GM18511 (cell line): ENCODE measurements around the gene DOCK6.

Source experiments
- ATAC-seq: cut with Tn5 transposase; IDR thresholded peaks from one replicate; pipeline ENCODE4 v1.9.1; 2021; ENCODE audit warnings: mild to moderate bottlenecking, moderate library complexity; ENCODE audit not compliant: unreplicated experiment

Gene DOCK6

DNA sequence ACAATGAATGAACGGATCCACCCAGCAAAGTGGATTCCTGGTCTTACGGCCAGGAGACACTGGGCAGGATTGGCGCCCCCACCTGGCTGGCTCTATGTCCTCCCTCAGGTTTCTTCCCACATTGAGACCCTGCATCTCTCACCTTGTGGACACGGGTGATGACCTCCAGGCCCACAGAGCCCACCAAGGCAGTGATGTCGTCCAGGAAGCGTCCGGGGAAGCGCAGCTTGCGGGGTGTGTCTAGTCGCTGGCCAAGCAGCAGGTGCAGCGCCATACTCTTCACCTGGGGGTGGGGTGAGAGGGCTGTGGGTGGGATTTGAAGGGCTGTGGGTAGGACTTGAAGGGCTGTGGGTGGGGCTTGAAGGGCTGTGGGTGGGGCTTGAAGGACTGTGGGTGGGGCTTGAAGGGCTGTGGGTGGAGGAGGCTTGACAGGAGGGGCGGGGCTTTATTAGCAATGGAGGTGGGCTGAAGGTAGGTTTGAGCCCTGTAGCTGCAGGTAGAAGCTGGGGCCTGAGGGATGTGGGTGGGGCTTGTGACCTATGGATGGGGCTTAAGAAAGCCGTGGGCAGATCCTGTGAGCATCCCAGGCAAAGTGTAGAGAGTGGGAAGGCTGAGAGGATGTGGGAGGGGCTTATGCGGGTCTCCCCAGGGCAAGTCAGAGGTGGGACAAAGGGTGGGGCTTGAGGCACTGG is 35.0 kb downstream of the DOCK6 start:
- no peak for ATAC-seq

GRCh38 chr19:11226716-11227166 is 35.6 kb downstream of the DOCK6 start:
- no peak for ATAC-seq

DNA sequence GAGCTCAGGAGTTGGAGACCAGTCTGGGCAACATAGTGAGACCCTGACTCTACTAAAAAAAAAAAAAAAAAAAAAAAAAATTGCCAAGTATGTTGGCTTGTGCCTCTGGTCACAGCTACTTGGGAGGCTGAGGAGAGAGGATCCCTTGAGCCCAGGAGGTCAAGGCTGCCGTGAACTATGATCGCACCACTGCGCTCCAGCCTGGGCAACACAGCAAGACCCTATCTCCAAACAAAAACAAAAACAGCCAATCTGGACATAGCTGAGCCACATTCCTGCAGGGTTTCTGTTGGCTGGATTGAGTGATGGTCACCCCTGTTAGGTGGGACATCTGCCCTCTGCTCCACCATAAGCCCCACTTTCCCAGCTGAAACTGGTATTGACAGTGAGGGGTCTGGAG is 36.5 kb downstream of the DOCK6 start:
- ATAC-seq = no peak

GRCh38 chr19:11225172-11225571 is 37.2 kb downstream of the DOCK6 start:
- no peak for ATAC-seq

DNA sequence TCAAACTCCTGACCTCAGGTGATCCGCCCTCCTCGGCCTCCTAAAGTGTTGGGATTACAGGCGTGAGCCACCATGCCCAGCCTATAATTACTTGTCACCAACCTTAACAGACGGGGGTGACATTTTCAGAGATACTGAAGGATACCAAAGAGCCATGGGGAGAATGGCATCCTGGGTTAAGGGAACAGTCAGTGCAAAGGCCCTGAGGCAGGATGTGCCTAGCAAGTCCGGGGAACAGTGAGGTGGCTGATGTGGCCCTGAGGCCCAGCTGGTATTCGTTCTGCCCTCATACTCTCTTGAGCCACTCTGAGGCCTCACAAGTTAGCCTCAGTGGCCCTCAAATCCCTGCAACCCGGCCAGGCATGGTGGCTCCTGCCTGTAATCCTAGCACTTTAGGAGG is 37.9 kb downstream of the DOCK6 start:
- ATAC-seq = no peak

DNA sequence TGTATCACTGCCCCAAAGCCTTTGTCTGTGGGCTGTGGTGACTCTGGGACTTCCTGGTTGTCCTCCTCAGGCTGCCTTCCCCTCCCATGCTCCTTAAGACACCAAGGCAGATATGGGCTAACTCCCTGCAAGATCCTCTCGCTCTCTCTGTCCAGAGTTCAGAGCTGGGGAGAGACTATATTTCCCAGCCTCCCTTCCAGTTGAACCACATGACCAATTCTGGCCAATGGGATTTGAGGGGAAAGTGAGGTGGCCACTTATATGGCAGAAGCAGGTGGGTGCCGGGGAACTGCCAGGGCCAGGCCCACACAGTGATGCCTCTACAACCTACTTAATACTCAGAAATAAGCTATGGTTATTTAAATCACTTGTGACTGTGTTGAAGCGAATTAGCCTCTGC is 39.1 kb downstream of the DOCK6 start:
- ATAC-seq = no peak

DNA sequence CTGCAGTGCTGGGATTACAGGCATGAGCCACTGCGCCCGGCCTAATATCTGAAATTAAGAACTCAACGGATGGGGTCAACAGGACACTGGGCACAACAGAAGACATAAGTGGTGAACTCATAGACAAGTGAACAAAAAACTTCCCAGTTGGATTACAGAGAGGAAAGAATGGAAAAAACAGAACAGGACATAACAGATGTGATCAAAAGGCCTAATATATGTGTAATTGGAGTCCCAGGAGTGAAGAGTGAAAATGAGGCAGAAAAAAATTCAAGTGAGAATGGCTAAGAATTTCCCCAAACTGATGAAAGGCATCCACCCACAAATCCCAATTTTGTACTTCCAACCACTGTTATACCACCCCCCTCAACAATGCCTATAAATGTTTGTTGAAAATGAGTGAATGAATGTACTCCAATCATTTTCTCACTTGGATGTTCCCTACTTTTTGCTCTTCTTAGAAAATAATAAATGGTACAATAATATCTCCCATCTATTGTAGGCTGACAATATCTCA is 41.2 kb downstream of the DOCK6 start:
- no peak for ATAC-seq

GRCh38 chr19:11214387-11214786 is 47.9 kb downstream of the DOCK6 start:
- no peak for ATAC-seq

- no peak for ATAC-seq
Measured at GRCh38 chr19:11210656-11210928, 51.7 kb downstream of the DOCK6 start.

- no peak for ATAC-seq
Measured at GRCh38 chr19:11209839-11210655, 52.3 kb downstream of the DOCK6 start.

DNA sequence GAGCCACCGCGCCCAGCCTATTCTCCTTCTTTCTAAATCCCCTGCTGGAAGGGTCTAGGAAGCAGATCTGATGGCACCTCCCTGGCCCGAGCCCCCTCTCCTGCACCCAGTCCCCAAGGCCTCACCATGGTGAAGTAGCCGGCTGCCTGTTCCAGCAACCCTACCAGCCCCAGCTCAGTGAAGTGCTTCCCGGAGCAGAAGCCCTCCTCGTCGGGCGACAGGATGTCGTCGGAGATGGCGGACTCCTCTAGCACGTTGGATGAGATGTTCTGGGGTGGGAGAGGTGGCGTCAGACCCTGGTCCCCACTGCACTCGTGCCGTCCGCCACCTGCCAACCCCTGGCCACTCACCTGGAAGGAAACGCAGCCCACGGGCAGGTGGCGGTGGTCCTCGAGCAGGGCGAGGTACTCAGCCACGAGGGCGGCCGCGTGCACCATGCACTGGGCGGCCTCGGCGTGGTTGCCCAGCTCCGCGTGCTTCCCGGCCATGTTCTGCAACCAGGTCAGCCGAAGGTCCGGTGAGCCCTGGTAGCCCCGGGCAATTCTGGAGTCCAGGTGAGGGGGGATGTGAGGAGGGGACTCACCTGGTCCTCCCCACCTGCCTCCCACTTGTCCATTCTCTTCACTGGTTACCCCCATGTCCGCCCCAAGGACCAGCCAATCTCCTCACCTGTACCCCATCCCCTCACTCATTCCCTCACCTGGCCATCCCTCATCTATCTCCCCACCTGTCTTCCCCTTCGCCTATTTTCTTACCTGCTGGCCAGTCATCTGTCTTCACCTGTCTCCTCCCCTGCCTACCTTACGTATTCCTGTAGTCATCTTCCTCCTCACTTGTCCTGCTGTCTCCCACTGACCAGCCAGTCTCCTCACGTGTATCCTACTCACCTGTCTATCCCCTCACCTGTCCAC is 53.5 kb downstream of the DOCK6 start:
- ATAC-seq = no peak

GRCh38 chr19:11205939-11206570 is 56.3 kb downstream of the DOCK6 start:
- ATAC-seq = no peak

DNA sequence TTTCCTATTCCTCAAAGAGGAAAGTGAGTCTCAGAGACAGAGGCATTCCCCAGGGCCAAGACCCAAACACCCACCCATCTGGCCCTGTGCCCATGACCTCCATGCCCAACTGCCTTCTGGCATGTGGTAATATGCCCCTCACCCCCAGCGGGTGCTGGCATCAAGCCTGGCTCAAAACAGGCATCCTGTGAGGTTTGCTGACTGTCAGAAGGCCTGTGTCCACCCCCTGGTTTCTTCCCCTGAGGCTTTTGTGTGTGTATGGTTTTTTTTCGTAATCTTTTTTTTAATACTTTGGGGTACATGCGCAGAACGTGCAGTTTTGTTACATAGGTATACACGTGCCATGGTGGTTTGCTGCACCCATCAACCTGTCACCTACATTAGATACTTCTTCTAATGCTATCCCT is 57.4 kb downstream of the DOCK6 start:
- no peak for ATAC-seq

- no peak for ATAC-seq
Measured at GRCh38 chr19:11204076-11204602, 58.2 kb downstream of the DOCK6 start.

DNA sequence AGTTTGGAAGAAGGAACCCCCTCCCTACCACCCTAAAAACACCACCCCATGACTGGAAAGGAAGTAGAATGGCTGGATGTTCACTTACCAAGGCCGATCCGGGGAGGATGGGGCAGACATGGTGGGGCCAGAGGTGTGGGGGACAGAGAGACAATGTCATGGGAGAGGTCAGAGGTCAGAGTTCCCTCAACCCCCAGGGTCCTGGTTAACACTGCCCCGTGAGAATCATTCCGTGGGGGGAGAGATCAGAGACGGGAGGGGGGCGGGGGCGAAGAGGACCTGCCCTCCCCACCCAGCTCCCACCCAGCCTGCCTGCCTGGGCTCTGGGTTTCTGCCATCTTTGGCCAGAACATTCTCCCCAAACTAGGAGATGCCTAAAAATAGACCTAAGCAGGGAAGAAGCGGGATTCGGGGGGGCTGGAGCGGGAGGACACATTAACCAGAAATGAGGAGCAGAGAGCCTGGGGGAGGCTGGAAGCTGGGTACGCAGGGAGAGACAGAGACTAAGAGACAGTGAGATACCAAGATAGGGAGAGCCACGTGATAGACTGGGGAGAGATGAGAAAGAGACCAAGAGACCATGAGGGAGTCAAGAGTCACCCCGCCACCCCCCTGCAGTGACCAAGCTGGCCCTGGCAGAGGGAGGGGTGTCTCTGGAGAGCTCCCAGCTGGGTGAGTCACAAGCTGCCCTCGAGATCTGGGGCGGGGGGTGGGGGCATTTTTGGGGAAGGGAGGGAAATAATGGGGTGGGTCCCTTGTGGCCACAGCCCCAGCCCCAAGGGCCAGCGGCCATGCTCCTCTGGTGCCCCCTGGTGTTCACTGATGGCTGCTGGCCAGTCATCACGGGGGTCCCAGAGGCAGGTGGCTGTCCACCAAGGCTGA is 58.9 kb downstream of the DOCK6 start:
- ATAC-seq = no peak

DNA sequence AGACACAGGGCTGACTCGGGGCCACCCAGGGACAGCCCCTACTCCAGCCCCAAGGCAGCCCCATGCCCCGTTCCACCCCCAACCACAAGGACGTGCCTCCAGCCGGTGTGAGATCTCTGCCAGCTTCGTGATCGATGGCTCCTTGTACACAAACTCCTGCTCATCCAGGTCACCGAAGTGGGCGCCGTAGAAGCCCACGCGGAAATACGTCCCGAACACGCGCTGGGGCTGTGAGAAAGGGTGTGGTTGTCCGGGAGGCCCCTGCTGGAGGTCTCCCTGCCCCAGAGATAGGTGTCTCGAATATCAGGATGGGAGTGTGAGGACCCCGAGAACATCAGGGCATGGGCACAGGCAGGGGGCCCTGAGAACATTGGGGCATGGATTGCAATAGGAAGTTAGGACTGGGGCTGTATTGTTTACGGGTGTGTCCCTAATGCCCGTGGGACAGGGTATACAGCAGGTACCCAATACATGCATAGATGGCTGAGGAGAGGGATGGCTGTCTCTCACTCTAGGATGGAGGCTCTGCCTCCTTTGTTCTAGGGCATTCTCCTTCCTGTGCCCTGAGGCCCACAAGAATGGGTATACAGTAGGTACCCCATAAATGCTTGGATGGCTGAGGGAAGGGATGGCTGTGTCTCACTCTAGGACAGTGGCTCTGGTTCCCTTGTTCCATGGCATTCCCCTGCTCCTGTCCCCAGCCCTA is 59.7 kb downstream of the DOCK6 start:
- no peak for ATAC-seq

DNA sequence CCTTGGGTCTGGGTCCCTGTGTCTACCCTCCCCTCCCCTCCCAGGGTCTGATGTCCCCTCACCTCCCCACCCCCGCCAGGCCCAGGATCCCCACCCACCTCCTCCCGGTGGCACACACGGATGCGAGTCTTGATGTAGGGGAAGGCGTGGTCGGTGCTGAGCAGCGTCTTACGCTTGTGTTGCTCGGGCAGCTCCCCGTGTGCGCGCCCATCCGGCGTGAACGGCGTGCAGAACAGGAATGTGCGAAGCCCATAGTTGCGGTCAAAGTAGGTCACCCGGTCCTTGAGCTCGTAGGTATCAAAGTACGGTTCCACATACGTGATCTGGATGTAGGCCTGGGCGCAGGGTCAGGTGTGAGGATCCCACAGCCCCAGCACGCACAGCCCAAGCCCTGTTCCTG is 60.5 kb downstream of the DOCK6 start:
- ATAC-seq = no peak

DNA sequence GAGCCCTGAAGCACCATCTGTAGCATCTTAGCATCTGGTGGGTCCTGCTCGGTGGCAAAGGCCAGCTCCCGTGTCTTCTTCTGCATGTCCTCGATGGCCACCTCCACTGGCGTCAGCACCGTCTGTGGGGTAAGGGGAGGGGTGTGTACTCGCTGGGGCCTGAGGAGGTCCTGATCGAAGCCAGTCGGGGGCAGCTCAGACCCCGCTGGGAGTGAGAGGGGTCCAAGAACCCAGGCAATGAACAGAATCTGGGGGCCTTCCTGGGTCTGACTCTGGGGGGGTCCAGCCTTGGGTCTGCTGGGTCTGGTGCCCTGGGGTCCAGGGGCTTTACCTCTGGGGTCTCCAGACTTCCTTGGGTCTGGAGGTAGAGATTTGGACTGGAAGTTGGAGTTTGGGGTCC is 61.4 kb downstream of the DOCK6 start:
- ATAC-seq = no peak

GRCh38 chr19:11200015-11200574 is 62.2 kb downstream of the DOCK6 start:
- ATAC-seq = no peak
